KMS-11 (cell line): ENCODE data around the gene SMC4.

Experiments used
- H2AFZ ChIP-seq: fragments of 200-600 bp; sonication (generic); 2 replicates; pipeline ENCODE4 v1.6.1; 2016; ENCODE audit warnings: antibody characterized with exemption, mixed run types, low read depth
- H3K27ac ChIP-seq: fragments of 200-600 bp; sonication (generic); 2 replicates; pipeline ENCODE4 v1.6.1; 2016; ENCODE audit warnings: mild to moderate bottlenecking, mixed run types
- H3K27me3 ChIP-seq: fragments of 200-600 bp; sonication (generic); 2 replicates; pipeline ENCODE4 v1.6.1; 2017; ENCODE audit warnings: mild to moderate bottlenecking, low read depth, mixed run types, moderate library complexity; ENCODE audit not compliant: insufficient read depth
- H3K36me3 ChIP-seq: fragments of 200-600 bp; sonication (generic); 2 replicates; pipeline ENCODE4 v1.6.1; 2017; ENCODE audit warnings: mild to moderate bottlenecking, mixed run types; ENCODE audit not compliant: insufficient read depth
- H3K4me1 ChIP-seq: fragments of 200-600 bp; sonication (generic); 2 replicates; pipeline ENCODE4 v1.6.1; 2016; ENCODE audit warnings: mild to moderate bottlenecking, low read depth, mixed run types; ENCODE audit not compliant: poor library complexity, severe bottlenecking
- H3K4me2 ChIP-seq: fragments of 200-600 bp; sonication (generic); 2 replicates; pipeline ENCODE4 v1.7.0; 2016; ENCODE audit warnings: mild to moderate bottlenecking, mixed run types
- H3K4me3 ChIP-seq: fragments of 200-600 bp; sonication (generic); IDR thresholded peaks from 2 replicates; pipeline ENCODE4 v1.6.1; 2017; ENCODE audit warnings: low read depth, low read length, mixed read lengths; ENCODE audit not compliant: insufficient read depth
- H3K79me2 ChIP-seq: fragments of 200-600 bp; sonication (generic); 2 replicates; pipeline ENCODE4 v1.6.1; 2016; ENCODE audit warnings: low read depth, mixed run types; ENCODE audit not compliant: insufficient read depth
- H3K9ac ChIP-seq: fragments of 200-600 bp; sonication (generic); 2 replicates; pipeline ENCODE4 v1.6.1; 2016; ENCODE audit warnings: mild to moderate bottlenecking, mixed run types
- H4K20me1 ChIP-seq: fragments of 200-600 bp; sonication (generic); 2 replicates; pipeline ENCODE4 v1.6.1; 2016; ENCODE audit warnings: mild to moderate bottlenecking, mixed run types; ENCODE audit not compliant: insufficient read depth
- CTCF ChIP-seq: fragments of 200-600 bp; sonication (generic); conservative IDR thresholded peaks from 2 replicates; pipeline ENCODE4 v1.6.1; 2017; ENCODE audit warnings: low read depth, mild to moderate bottlenecking, antibody characterized with exemption, low read length, moderate library complexity, mixed read lengths

SMC4 gene

GRCh38 chr3:160478338-160478737, 78.9 kb downstream of the SMC4 start:
- no peak overlapping the region for H3K9ac ChIP-seq
- H3K36me3 ChIP-seq, result no peaks in the 10 kb centered on the region
- H3K79me2 ChIP-seq, result no peaks in the 10 kb centered on the region
- no peak overlapping the region; the same call in 1 of the 2 replicates for H3K4me2 ChIP-seq
- H3K27me3 ChIP-seq, result no peaks in the 10 kb centered on the region
- no peak overlapping the region for H3K27ac ChIP-seq
- H2AFZ ChIP-seq, result no peak overlapping the region
- no peaks in the 10 kb centered on the region for H4K20me1 ChIP-seq
- H3K4me3 ChIP-seq, result no peak overlapping the region
- no peak for TF ChIP-seq CTCF
- no peaks in the 10 kb centered on the region for H3K4me1 ChIP-seq

- Histone ChIP-seq H3K4me2 (no peak overlapping the region), H3K4me3 (no peak overlapping the region), H3K27ac (no peak overlapping the region), H3K27me3 (no peaks in the 10 kb centered on the region), H3K79me2 (no peaks in the 10 kb centered on the region), H3K4me1 (no peaks in the 10 kb centered on the region), H3K9ac (no peak overlapping the region), H4K20me1 (no peaks in the 10 kb centered on the region), H2AFZ (no peak overlapping the region), H3K36me3 (no peaks in the 10 kb centered on the region)
- TF ChIP-seq CTCF, result no peak
These were observed 79.9 kb downstream of the SMC4 start for GRCh38 chr3:160479376-160479775.

- no peak overlapping the region for H2AFZ ChIP-seq
- H3K79me2 ChIP-seq, result no peaks in the 10 kb centered on the region
- no peaks in the 10 kb centered on the region for H3K27me3 ChIP-seq
- peaks cover 11% of the 10 kb centered on the region for H3K4me1 ChIP-seq
- H3K4me2 ChIP-seq, result no peak overlapping the region
- no peak overlapping the region for H3K9ac ChIP-seq
- no peaks in the 10 kb centered on the region for H4K20me1 ChIP-seq
- TF ChIP-seq CTCF, result no peak
- no peak overlapping the region for H3K27ac ChIP-seq
- no peaks in the 10 kb centered on the region for H3K36me3 ChIP-seq
- H3K4me3 ChIP-seq, result no peak overlapping the region
These were observed 81.5 kb downstream of the SMC4 start for GRCh38 chr3:160480931-160481330.

GRCh38 chr3:160481856-160482255, 82.4 kb downstream of the SMC4 start:
- Histone ChIP-seq H3K36me3 (no peaks in the 10 kb centered on the region), H3K9ac (no peak overlapping the region), H4K20me1 (no peaks in the 10 kb centered on the region)

More at GRCh38 chr3:160481856-160482255, 82.4 kb downstream of the SMC4 start:
- peaks cover 20% of the 10 kb centered on the region for H3K4me1 ChIP-seq
- no peaks in the 10 kb centered on the region for H3K79me2 ChIP-seq
- no peak overlapping the region for H3K4me3 ChIP-seq
- no peak for TF ChIP-seq CTCF
- H3K27ac ChIP-seq, result no peak overlapping the region
- no peak overlapping the region for H3K4me2 ChIP-seq
- no peaks in the 10 kb centered on the region for H3K27me3 ChIP-seq
- no peak overlapping the region for H2AFZ ChIP-seq
